Hepatocyte (in vitro differentiated cells): ENCODE data around the gene COA8. TPM values are rescaled to one million over a fixed set of nuclear protein-coding genes. Genes with fewer than 3 reads are reported as not detected.

ENCODE experiments used
- DNase-seq: peaks from one replicate; pipeline ENCODE4 v3.0.0-alpha.2; 2016; ENCODE audit warnings: low spot score
- H2AFZ ChIP-seq: fragments of 200-600 bp; sonication (generic); 2 replicates; pipeline ENCODE4 v1.6.0; 2016; ENCODE audit warnings: antibody characterized with exemption, mild to moderate bottlenecking
- H3K27ac ChIP-seq: fragments of 200-600 bp; sonication (generic); 2 replicates; pipeline ENCODE4 v1.5.1; 2016; ENCODE audit warnings: mild to moderate bottlenecking
- H3K27me3 ChIP-seq: fragments of 200-600 bp; sonication (generic); 2 replicates; pipeline ENCODE4 v1.6.1; 2016
- H3K36me3 ChIP-seq: fragments of 200-600 bp; sonication (generic); replicated peaks from 2 replicates; pipeline ENCODE4 v1.5.1; 2016; ENCODE audit warnings: low read depth; ENCODE audit not compliant: insufficient read depth
- H3K4me1 ChIP-seq: fragments of 200-600 bp; sonication (generic); 2 replicates; pipeline ENCODE4 v1.5.1; 2016; ENCODE audit warnings: mild to moderate bottlenecking, moderate library complexity; ENCODE audit not compliant: insufficient read depth
- H3K4me2 ChIP-seq: fragments of 200-600 bp; sonication (generic); 2 replicates; pipeline ENCODE4 v1.6.0; 2016
- H3K4me3 ChIP-seq: fragments of 200-600 bp; sonication (generic); 2 replicates; pipeline ENCODE4 v1.5.1; 2016; ENCODE audit warnings: mild to moderate bottlenecking
- H3K79me2 ChIP-seq: fragments of 200-600 bp; sonication (generic); 2 replicates; pipeline ENCODE4 v1.6.0; 2017; ENCODE audit warnings: mild to moderate bottlenecking
- H3K9me2 ChIP-seq: fragments of 200-600 bp; sonication (generic); replicated peaks from 2 replicates; pipeline ENCODE4 v1.6.0; 2017; ENCODE audit warnings: mild to moderate bottlenecking; ENCODE audit not compliant: insufficient read depth
- H3K9me3 ChIP-seq: fragments of 200-600 bp; sonication (generic); 2 replicates; pipeline ENCODE4 v1.5.1; 2016; ENCODE audit warnings: low read depth, mild to moderate bottlenecking
- H4K20me1 ChIP-seq: fragments of 200-600 bp; sonication (generic); 2 replicates; pipeline ENCODE4 v1.6.0; 2016; ENCODE audit warnings: mild to moderate bottlenecking; ENCODE audit not compliant: insufficient read depth, poor library complexity, severe bottlenecking
- CTCF ChIP-seq: fragments of 200-600 bp; sonication (generic); IDR thresholded peaks from 2 replicates; pipeline ENCODE4 v1.5.1; 2016; ENCODE audit warnings: antibody characterized with exemption, mild to moderate bottlenecking; ENCODE audit not compliant: poor library complexity
- EZH2 ChIP-seq: fragments of 200-600 bp; sonication (generic); IDR thresholded peaks from 2 replicates; pipeline ENCODE4 v1.6.1; 2016; ENCODE audit warnings: antibody characterized with exemption, mild to moderate bottlenecking, borderline replicate concordance
- EZH2phosphoT487 ChIP-seq: fragments of 200-600 bp; sonication (generic); IDR thresholded peaks from one replicate; pipeline ENCODE4 v1.6.1; 2018; ENCODE audit warnings: antibody characterized with exemption, mild to moderate bottlenecking, low read depth, moderate library complexity; ENCODE audit not compliant: unreplicated experiment, severe bottlenecking
- WGBS: methylation state at CpG from one replicate; pipeline ENCODE4 v1.1.6; 2016; ENCODE audit warnings: low lambda C conversion rate; ENCODE audit errors: missing lambda C conversion rate; 5-methylcytosine and 5-hydroxymethylcytosine counted together
- polyA plus RNA-seq: library from polyadenylated mRNA; unstranded; fragments of >200 nt; fragmentation: Nextera tagmentation; extraction: Ambion mirVana; gene quantifications from 2 replicates; pipeline ENCODE4 v1.2.1, GENCODE V29; 2016
- total RNA-seq: library from RNA; depleted of rRNA; stranded (reverse); fragments of >200 nt; gene quantifications from 2 replicates; pipeline ENCODE4 v1.2.3, GENCODE V29; 2014

The COA8 gene
- total and polyA plus RNA-seq, 2 experiments from 2014 or later, result 58.7 to 68.2 TPM

- TF ChIP-seq EZH2phosphoT487, result no peak
- TF ChIP-seq EZH2, result no peak
- no peak for TF ChIP-seq CTCF
- WGBS, result 65% methylated on average over 7 of the region's 7 CpGs
- H3K4me3 ChIP-seq, result no peak overlapping the region
- no peak for DNase-seq
- H3K36me3 ChIP-seq, result no peaks in the 10 kb centered on the region
- peak overlapping the region; percentile 97 for H3K4me2 ChIP-seq
- peaks cover 32% of the 10 kb centered on the region for H3K4me1 ChIP-seq
- H3K9me3 ChIP-seq, result no peaks in the 10 kb centered on the region
- peaks cover 41% of the 10 kb centered on the region for H3K79me2 ChIP-seq
- no peak overlapping the region for H3K27ac ChIP-seq
- no peak overlapping the region for H2AFZ ChIP-seq
- no peaks in the 10 kb centered on the region for H3K9me2 ChIP-seq
- H3K27me3 ChIP-seq, result no peaks in the 10 kb centered on the region
- no peaks in the 10 kb centered on the region for H4K20me1 ChIP-seq
These were observed 32.4 kb upstream of the COA8 start for GRCh38 chr14:103530390-103530789.

- TF ChIP-seq EZH2 (no peak), CTCF (no peak), EZH2phosphoT487 (no peak)
- Histone ChIP-seq H3K79me2 (peaks cover 41% of the 10 kb centered on the region), H3K27ac (no peak overlapping the region), H3K9me3 (no peaks in the 10 kb centered on the region), H3K4me2 (peak overlapping the region; percentile 97), H3K36me3 (no peaks in the 10 kb centered on the region), H3K4me1 (peaks cover 30% of the 10 kb centered on the region), H4K20me1 (no peaks in the 10 kb centered on the region), H3K4me3 (no peak overlapping the region), H2AFZ (no peak overlapping the region), H3K9me2 (no peaks in the 10 kb centered on the region), H3K27me3 (no peaks in the 10 kb centered on the region)
- DNase-seq, result no peak
- 95% methylated on average over 11 of the region's 11 CpGs for WGBS
These were observed 31.9 kb upstream of the COA8 start for GRCh38 chr14:103530831-103531230.

- H3K27me3 ChIP-seq, result no peaks in the 10 kb centered on the region
- H3K9me2 ChIP-seq, result no peaks in the 10 kb centered on the region
- WGBS, result 95% methylated on average over 15 of the region's 15 CpGs
- H3K27ac ChIP-seq, result no peak overlapping the region
- H3K4me1 ChIP-seq, result peaks cover 22% of the 10 kb centered on the region
- H3K36me3 ChIP-seq, result no peaks in the 10 kb centered on the region
- H4K20me1 ChIP-seq, result no peaks in the 10 kb centered on the region
- DNase-seq, result no peak
- H3K4me2 ChIP-seq, result no peak overlapping the region
- TF ChIP-seq CTCF, result no peak
- TF ChIP-seq EZH2phosphoT487, result no peak
- TF ChIP-seq EZH2, result no peak
- peaks cover 41% of the 10 kb centered on the region for H3K79me2 ChIP-seq
- no peak overlapping the region for H2AFZ ChIP-seq
- H3K9me3 ChIP-seq, result no peaks in the 10 kb centered on the region
- H3K4me3 ChIP-seq, result no peak overlapping the region
These were observed 31.1 kb upstream of the COA8 start for GRCh38 chr14:103531421-103532215.
